ENCODE results near the gene PPP1R13B. TPM values are rescaled to one million over a fixed set of nuclear protein-coding genes. Genes with fewer than 3 reads are reported as not detected.
"Not testable (repeated sequence)": the region's sequence is repeated elsewhere in the genome, so short reads cannot be mapped to it uniquely, and the experiment has no call there.

Gene PPP1R13B
- 10 to 100 TPM; 11.6 to 12.0 TPM for total RNA-seq

GRCh38 chr14:103847451-103848174 is at the start of gene PPP1R13B:
Gene PPP1R13B (minus strand): TSS chr14:103847575. CDS start chr14:103847307, 268 bp downstream.
- DNase-seq: peak; percentile 90
- peaks cover 12% of the 10 kb centered on the region for H3K4me1 Mint-ChIP-seq
- peak within 1 kb of the TSS; percentile 69 for H3K27ac Mint-ChIP-seq
- H3K27me3 Mint-ChIP-seq: peaks cover 25% of the 10 kb centered on the region
- H3K36me3 Mint-ChIP-seq (ENCODE audit: low read depth): no peaks in the 10 kb centered on the region
- ChIA-PET POLR2A (no interaction called here), CTCF (no interaction called here)
- H3K9me3 Mint-ChIP-seq: no peaks in the 10 kb centered on the region
- H3K4me3 Mint-ChIP-seq: peak within 1 kb of the TSS; percentile 83

GRCh38 chr14:103896578-103896977 is 49.2 kb upstream of the PPP1R13B start:
- CTCF ChIA-PET: no interaction called here
- Mint-ChIP-seq H3K27me3 (no peaks in the 10 kb centered on the region), H3K36me3 (ENCODE audit: low read depth) (no peaks in the 10 kb centered on the region), H3K9me3 (peaks cover 3% of the 10 kb centered on the region), H3K4me1 (peaks cover 3% of the 10 kb centered on the region), H3K4me3 (no peak overlapping the region), H3K27ac (no peak overlapping the region)
- POLR2A ChIA-PET: no interaction called here
- DNase-seq: no peak

- ChIA-PET POLR2A (no interaction called here), CTCF (no interaction called here)
- no peak for DNase-seq
- no peak overlapping the region for H3K27ac Mint-ChIP-seq
- no peaks in the 10 kb centered on the region for H3K27me3 Mint-ChIP-seq
- H3K36me3 Mint-ChIP-seq (ENCODE audit: low read depth): no peaks in the 10 kb centered on the region
- peaks cover 3% of the 10 kb centered on the region for H3K9me3 Mint-ChIP-seq
- H3K4me1 Mint-ChIP-seq: no peaks in the 10 kb centered on the region
- H3K4me3 Mint-ChIP-seq: no peak overlapping the region
Observed at GRCh38 chr14:103894723-103895059, 47.3 kb upstream of the PPP1R13B start.

GRCh38 chr14:103894034-103894722 is 46.8 kb upstream of the PPP1R13B start:
- no peak for DNase-seq
- H3K27me3 Mint-ChIP-seq: no peaks in the 10 kb centered on the region
- ChIA-PET POLR2A (no interaction called here), CTCF (no interaction called here)
- H3K4me1 Mint-ChIP-seq: no peaks in the 10 kb centered on the region
- H3K36me3 Mint-ChIP-seq (ENCODE audit: low read depth): no peaks in the 10 kb centered on the region
- no peak overlapping the region for H3K27ac Mint-ChIP-seq
- no peak overlapping the region for H3K4me3 Mint-ChIP-seq
- peaks cover 3% of the 10 kb centered on the region for H3K9me3 Mint-ChIP-seq

- ChIA-PET POLR2A (no interaction called here), CTCF (interaction anchor here (1.3 kb wide), 1 partner anchor 8 kb away, joined by 3 read pairs; no protein-coding TSS in a partner anchor)
- H3K36me3 Mint-ChIP-seq (ENCODE audit: low read depth): no peaks in the 10 kb centered on the region
- H3K27ac Mint-ChIP-seq: no peak overlapping the region
- H3K4me3 Mint-ChIP-seq: no peak overlapping the region
- no peak for DNase-seq
- H3K4me1 Mint-ChIP-seq: no peaks in the 10 kb centered on the region
- peaks cover 3% of the 10 kb centered on the region for H3K9me3 Mint-ChIP-seq
- no peaks in the 10 kb centered on the region for H3K27me3 Mint-ChIP-seq
Observed at GRCh38 chr14:103892247-103892646, 44.9 kb upstream of the PPP1R13B start.

GRCh38 chr14:103891667-103892215 is 44.4 kb upstream of the PPP1R13B start:
- H3K9me3 Mint-ChIP-seq: peaks cover 3% of the 10 kb centered on the region
- no peaks in the 10 kb centered on the region for H3K4me1 Mint-ChIP-seq
- no peak overlapping the region for H3K27ac Mint-ChIP-seq
- ChIA-PET CTCF (interaction anchor here (1.3 kb wide), 1 partner anchor 9 kb away, joined by 3 read pairs; no protein-coding TSS in a partner anchor), POLR2A (no interaction called here)
- H3K4me3 Mint-ChIP-seq: no peak overlapping the region
- H3K36me3 Mint-ChIP-seq (ENCODE audit: low read depth): no peaks in the 10 kb centered on the region
- H3K27me3 Mint-ChIP-seq: no peaks in the 10 kb centered on the region
- no peak for DNase-seq

GRCh38 chr14:103890821-103891666 is 43.7 kb upstream of the PPP1R13B start:
- no peaks in the 10 kb centered on the region for H3K36me3 Mint-ChIP-seq (ENCODE audit: low read depth)
- CTCF ChIA-PET: interaction anchor here (1.8 kb wide), 1 partner anchor 10 kb away, joined by 5 read pairs; no protein-coding TSS in a partner anchor

GRCh38 chr14:103890052-103890371 is 42.6 kb upstream of the PPP1R13B start:
- no peak for DNase-seq
- no peak overlapping the region for H3K4me3 Mint-ChIP-seq
- H3K9me3 Mint-ChIP-seq: no peaks in the 10 kb centered on the region
- no peaks in the 10 kb centered on the region for H3K36me3 Mint-ChIP-seq (ENCODE audit: low read depth)
- ChIA-PET CTCF (interaction anchor here (1.8 kb wide), 1 partner anchor 11 kb away, joined by 5 read pairs; no protein-coding TSS in a partner anchor), POLR2A (no interaction called here)
- no peaks in the 10 kb centered on the region for H3K27me3 Mint-ChIP-seq
- H3K27ac Mint-ChIP-seq: no peak overlapping the region
- no peaks in the 10 kb centered on the region for H3K4me1 Mint-ChIP-seq

More at GRCh38 chr14:103890821-103891666, 43.7 kb upstream of the PPP1R13B start:
- Mint-ChIP-seq H3K27me3 (no peaks in the 10 kb centered on the region), H3K4me1 (no peaks in the 10 kb centered on the region), H3K4me3 (no peak overlapping the region), H3K27ac (no peak overlapping the region), H3K9me3 (no peaks in the 10 kb centered on the region)
- DNase-seq: no peak
- POLR2A ChIA-PET: no interaction called here

- DNase-seq: no peak
- H3K36me3 Mint-ChIP-seq (ENCODE audit: low read depth): no peaks in the 10 kb centered on the region
- H3K4me1 Mint-ChIP-seq: no peaks in the 10 kb centered on the region
- no peaks in the 10 kb centered on the region for H3K9me3 Mint-ChIP-seq
- no peak overlapping the region for H3K4me3 Mint-ChIP-seq
- H3K27me3 Mint-ChIP-seq: no peaks in the 10 kb centered on the region
- CTCF ChIA-PET: interaction anchor here (0.6 to 1.8 kb wide), 2 partner anchors 11 to 269 kb away, joined by 3 to 5 read pairs; no protein-coding TSS in a partner anchor
- POLR2A ChIA-PET: no interaction called here
- H3K27ac Mint-ChIP-seq: no peak overlapping the region
Observed at GRCh38 chr14:103889313-103890051, 42.1 kb upstream of the PPP1R13B start.

GRCh38 chr14:103889002-103889312 is 41.6 kb upstream of the PPP1R13B start:
- CTCF ChIA-PET: interaction anchor here (0.6 kb wide), 2 partner anchors 142 to 268 kb away, joined by 3 read pairs; no protein-coding TSS in a partner anchor
- H3K27me3 Mint-ChIP-seq; H3K27ac Mint-ChIP-seq; H3K36me3 Mint-ChIP-seq (ENCODE audit: low read depth); H3K4me3 Mint-ChIP-seq; H3K9me3 Mint-ChIP-seq; H3K4me1 Mint-ChIP-seq; POLR2A ChIA-PET; DNase-seq: not testable (repeated sequence)

- no peak for DNase-seq
- Mint-ChIP-seq H3K27ac (no peak overlapping the region), H3K9me3 (no peaks in the 10 kb centered on the region), H3K4me3 (no peak overlapping the region), H3K27me3 (no peaks in the 10 kb centered on the region), H3K36me3 (ENCODE audit: low read depth) (no peaks in the 10 kb centered on the region), H3K4me1 (no peaks in the 10 kb centered on the region)
- CTCF ChIA-PET: interaction anchor here (0.6 kb wide), 1 partner anchor 24 kb away, joined by 5 read pairs; no protein-coding TSS in a partner anchor
- POLR2A ChIA-PET: no interaction called here
Observed at GRCh38 chr14:103887557-103888115, 40.3 kb upstream of the PPP1R13B start.

- H3K27ac Mint-ChIP-seq: no peak overlapping the region
- no peaks in the 10 kb centered on the region for H3K27me3 Mint-ChIP-seq
- CTCF ChIA-PET: interaction anchor here (0.6 kb wide), 1 partner anchor 23 kb away, joined by 5 read pairs; no protein-coding TSS in a partner anchor
- POLR2A ChIA-PET: no interaction called here
- DNase-seq: no peak
- no peaks in the 10 kb centered on the region for H3K4me1 Mint-ChIP-seq
- no peak overlapping the region for H3K4me3 Mint-ChIP-seq
- H3K9me3 Mint-ChIP-seq: no peaks in the 10 kb centered on the region
- H3K36me3 Mint-ChIP-seq (ENCODE audit: low read depth): no peaks in the 10 kb centered on the region
Observed at GRCh38 chr14:103887170-103887501, 39.8 kb upstream of the PPP1R13B start.

Measured in activated CD4-positive, alpha-beta T cell treated with anti-CD3 and anti-CD28 coated beads, Interleukin-2, amount 10 ng/mL, durations not matched to agents 7 days and 5 days (primary cell).